ENCODE data around the gene RTN1.
"Not testable (repeated sequence)": the region's sequence is repeated elsewhere in the genome, so short reads cannot be mapped to it uniquely, and the experiment has no call there.

Gene RTN1

GRCh38 chr14:59704054-59704645 lies 166.4 kb downstream of the RTN1 start:
- no peak for DNase-seq (ENCODE audit: low read depth)

GRCh38 chr14:59699442-59699841 lies 171.1 kb downstream of the RTN1 start:
- DNase-seq (ENCODE audit: low read depth): no peak

- peak; percentile 23 for DNase-seq (ENCODE audit: low read depth)
Measured at GRCh38 chr14:59698793-59699192, 171.8 kb downstream of the RTN1 start.

DNA sequence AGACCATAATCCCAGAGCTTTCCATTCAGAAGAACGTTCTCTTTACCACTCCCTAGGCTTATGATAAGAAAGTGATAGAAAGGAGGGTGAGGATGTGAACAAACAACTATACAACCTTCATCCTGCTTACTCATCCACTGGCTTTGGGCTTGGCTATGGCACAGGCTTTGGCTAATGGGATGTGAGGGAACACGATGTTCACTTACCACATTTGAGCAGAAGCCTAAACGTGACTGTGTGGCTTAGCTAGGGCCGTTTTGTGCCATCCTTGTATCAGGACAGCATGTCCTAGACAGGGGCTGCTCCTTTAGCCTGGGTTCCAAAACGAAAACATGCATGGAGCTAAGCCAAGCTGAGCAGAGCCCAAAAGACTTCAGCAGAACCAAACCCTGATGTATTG lies 175.4 kb downstream of the RTN1 start:
- no peak for DNase-seq (ENCODE audit: low read depth)

DNA sequence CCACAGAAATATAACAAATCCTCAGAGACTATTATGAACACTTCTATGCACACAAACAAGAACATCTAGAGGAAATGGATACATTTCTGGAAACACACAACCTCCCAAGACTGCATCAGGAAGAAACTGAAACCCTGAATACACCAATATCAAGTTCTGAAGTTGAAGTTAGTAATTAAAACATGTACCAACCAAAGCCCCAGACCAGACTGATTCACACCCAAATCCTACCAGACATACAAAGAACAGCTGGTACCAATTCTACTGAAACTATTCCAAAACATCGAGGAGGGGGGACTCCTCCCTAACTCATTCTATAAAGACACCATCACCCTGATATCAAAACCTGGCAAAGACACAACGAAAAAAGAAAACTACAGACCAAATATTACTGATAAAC lies 179.3 kb downstream of the RTN1 start:
- DNase-seq (ENCODE audit: low read depth): no peak

GRCh38 chr14:59690426-59690825 lies 180.2 kb downstream of the RTN1 start:
- no peak for DNase-seq (ENCODE audit: low read depth)

GRCh38 chr14:59688224-59689170 lies 182.1 kb downstream of the RTN1 start:
- peak; percentile 10 for DNase-seq (ENCODE audit: low read depth)

GRCh38 chr14:59687663-59688062 lies 182.9 kb downstream of the RTN1 start:
- no peak for DNase-seq (ENCODE audit: low read depth)

DNA sequence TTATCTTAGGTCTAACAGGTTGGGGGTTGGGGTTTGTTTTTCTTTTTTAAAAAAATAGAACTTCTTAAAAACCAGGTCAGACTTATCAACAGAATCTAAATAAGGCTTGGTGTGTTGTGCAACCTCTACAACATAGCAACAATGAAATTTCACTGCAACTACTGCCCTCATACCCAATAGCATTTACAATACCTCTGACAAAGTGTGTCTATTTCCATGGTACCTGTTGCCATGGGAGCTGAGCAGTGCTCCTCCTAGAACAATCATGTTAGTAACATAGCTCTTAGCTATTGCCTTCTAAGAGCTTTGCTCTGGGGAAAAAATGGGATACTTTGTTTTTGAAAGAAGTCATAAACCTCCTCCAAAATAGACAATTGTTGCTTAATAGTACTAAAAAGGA lies 190.7 kb downstream of the RTN1 start:
- no peak for DNase-seq (ENCODE audit: low read depth)

DNA sequence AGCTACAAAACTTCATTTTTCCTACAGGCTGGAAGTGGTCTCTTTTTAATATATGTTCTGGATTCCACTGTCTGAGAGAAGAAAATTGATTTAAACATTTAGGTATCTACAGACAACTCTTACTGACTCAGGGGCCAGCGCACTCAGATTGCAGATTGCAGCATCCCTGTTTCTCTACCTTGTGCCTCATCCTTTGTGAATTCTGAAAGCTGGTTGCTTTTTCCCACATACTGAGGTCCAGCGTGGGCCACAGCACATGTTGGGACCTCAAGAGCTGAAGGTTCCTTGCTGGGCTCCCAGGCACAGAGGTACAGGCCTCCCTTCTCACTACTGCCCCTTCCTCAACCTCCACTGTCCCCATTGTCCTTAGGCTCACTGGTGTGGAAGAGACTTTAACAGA lies 192.2 kb downstream of the RTN1 start:
- no peak for DNase-seq (ENCODE audit: low read depth)

- no peak for DNase-seq (ENCODE audit: low read depth)
Measured at GRCh38 chr14:59677771-59678231, 192.8 kb downstream of the RTN1 start.

- DNase-seq (ENCODE audit: low read depth): no peak
Measured at GRCh38 chr14:59675394-59675793, 195.2 kb downstream of the RTN1 start.

DNA sequence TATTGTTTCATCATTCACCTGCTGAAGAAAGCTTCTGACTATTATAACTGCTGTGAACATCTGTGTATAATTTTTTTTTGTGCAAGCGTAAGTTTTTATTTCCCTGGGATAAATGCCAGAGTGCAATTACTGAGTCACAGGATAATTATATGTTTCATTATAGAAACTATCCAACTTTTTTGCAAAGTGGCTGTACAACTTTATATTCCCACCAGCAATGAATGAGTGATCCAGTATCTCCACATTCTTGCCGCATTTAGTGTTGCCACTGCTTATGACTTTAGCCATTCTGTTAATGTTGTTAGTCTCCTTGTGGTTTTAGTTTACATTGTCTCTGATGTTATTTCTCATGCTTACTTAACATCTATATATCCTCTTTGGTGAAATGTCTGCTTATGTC lies 205.8 kb downstream of the RTN1 start:
- DNase-seq (ENCODE audit: low read depth): peak; percentile 38

DNA sequence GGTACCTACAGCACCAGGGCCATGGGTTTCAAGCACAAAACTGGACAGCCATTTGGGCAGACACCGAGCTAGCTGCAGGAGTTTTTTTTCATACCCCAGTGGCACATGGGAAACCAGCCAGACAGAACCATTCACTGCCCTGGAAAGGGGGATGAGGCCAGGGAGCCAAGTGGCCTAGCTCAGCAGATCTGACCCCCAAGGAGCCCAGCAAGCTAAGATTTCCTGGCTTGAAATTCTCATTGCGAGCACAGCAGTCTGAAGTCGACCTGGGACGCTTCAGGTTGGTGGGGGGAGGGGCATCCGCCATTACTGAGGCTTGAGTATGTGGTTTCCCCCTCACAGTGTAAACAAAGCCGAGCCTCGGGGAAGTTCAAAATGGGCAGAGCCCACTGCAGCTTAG lies 212.8 kb downstream of the RTN1 start:
- DNase-seq (ENCODE audit: low read depth): no peak

DNA sequence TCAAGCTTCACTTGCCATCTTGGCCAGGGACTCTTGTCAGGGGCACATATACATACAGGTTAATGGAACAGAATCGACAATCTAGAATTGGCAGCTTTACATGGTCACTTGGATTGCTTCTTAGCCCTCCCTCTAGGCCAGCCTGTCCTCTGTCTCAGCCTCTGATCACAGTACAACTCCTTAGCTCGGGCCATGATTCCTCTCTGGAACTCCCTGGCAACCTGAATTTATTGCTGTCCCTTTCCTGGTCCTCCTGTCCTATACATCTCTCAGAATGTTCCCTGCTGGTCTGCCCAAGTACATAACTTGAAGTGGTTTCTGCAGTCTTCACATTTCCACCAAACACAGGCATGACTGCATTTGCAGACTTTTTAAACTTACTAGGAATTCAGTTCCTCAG lies 214.1 kb downstream of the RTN1 start:
- no peak for DNase-seq (ENCODE audit: low read depth)

GRCh38 chr14:59654131-59654530 lies 216.4 kb downstream of the RTN1 start:
- not testable (repeated sequence) for DNase-seq (ENCODE audit: low read depth)

- DNase-seq (ENCODE audit: low read depth): not testable (repeated sequence)
Measured at GRCh38 chr14:59646832-59647231, 223.7 kb downstream of the RTN1 start.

DNA sequence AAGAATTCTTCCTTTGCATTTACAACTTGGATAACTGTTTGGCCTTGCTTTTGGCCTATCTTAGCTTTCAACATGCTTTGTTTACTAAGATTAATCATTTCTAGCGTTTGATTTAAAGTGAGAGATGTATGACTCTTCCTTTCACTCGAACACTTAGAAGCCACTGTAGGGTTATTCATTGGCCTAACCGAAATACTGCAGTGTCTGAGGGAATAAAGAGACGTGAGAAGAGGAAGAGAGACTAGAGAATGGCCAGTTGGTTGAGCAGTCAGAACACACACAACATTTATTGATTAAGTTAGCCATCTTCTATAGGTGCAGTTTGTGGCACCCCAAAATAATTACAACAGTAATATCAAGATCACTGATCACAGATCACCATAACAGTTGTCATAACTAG lies 231.7 kb downstream of the RTN1 start:
- no peak for DNase-seq (ENCODE audit: low read depth)

GRCh38 chr14:59634617-59635016 lies 236.0 kb downstream of the RTN1 start:
- DNase-seq (ENCODE audit: low read depth): no peak

- no peak for DNase-seq (ENCODE audit: low read depth)
Measured at GRCh38 chr14:59633486-59633885, 237.1 kb downstream of the RTN1 start.

DNA sequence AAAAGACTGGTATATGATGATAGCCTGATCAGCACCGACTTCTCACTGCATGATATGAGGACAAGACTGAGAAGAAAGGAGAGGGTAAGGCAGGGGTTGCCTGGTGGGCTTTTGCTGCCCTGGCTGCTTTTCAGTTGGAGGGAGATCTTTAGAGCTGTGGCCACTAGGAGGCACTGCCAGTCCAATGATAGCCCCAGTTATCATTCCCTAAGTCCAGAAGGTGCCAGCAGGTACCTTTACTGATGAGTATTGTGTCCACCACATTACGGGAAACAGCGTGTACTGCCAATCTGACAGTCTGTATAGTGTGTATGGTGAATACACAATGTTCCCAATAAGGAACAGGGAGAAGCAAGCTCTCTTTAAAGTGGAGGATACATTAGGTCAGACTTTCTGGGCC lies 238.2 kb downstream of the RTN1 start:
- no peak for DNase-seq (ENCODE audit: low read depth)

- no peak for DNase-seq (ENCODE audit: low read depth)
Measured at GRCh38 chr14:59631237-59631636, 239.3 kb downstream of the RTN1 start.

GRCh38 chr14:59630288-59630963 lies 240.2 kb downstream of the RTN1 start:
- no peak for DNase-seq (ENCODE audit: low read depth)

Data from HS-5 (cell line).